ENCODE measurements around the gene PIGL. TPM values are rescaled to one million over a fixed set of nuclear protein-coding genes. Genes with fewer than 3 reads are reported as not detected.

The PIGL gene
- total and polyA plus RNA-seq, 2 donors (not counting 1 experiment from before 2014, with no cell fraction given) = 86.7 to 88.2 TPM

GRCh38 chr17:16190703-16191360 is 26.2 kb upstream of the PIGL start:
- DNase-seq (no peak), ATAC-seq (ENCODE audit: low read depth) (no peak)
- Histone ChIP-seq H3K27me3 (replicated peaks in 1 of 4; ENCODE audit: control extremely low read depth in 1 of 4, control insufficient read depth in 3 of 4, insufficient read depth in 4 of 4, low read length in 3 of 4) (no peaks in the 10 kb centered on the region), H3K4me2 (replicated peaks; ENCODE audit: low read depth, low read length, poor library complexity, severe bottlenecking) (no peak overlapping the region), H2AFZ (ENCODE audit: insufficient read depth, low read depth, low read length, poor library complexity, severe bottlenecking) (no peak overlapping the region), H3K79me2 (ENCODE audit: control insufficient read depth, insufficient read depth, low read length) (peaks cover 94% of the 10 kb centered on the region), H3K27ac (ENCODE audit: low read length in 2 of 2) (no peak overlapping the region), H3K9me3 (ENCODE audit: control extremely low read depth in 1 of 3, control insufficient read depth in 2 of 3, insufficient read depth in 1 of 3, low read length in 2 of 3) (no peaks in the 10 kb centered on the region), H3K9ac (ENCODE audit: low read length) (no peak overlapping the region), H3K4me1 (ENCODE audit: control insufficient read depth in 2 of 2, insufficient read depth in 2 of 2, low read length in 2 of 2) (peaks cover 0 to 7% of the 10 kb centered on the region in 2 donors), H3K4me3 (ENCODE audit: control extremely low read depth in 1 of 5, extremely low read depth in 1 of 5, insufficient read depth in 1 of 5, low read depth in 2 of 5, low read length in 4 of 5) (no peak overlapping the region), H4K20me1 (ENCODE audit: control insufficient read depth, insufficient read depth, low read length, poor library complexity, severe bottlenecking) (peaks cover 27% of the 10 kb centered on the region), H3K36me3 (replicated peaks in 1 of 2; ENCODE audit: control extremely low read depth in 1 of 2, control insufficient read depth in 1 of 2, extremely low read depth in 1 of 2, insufficient read depth in 2 of 2, low read length in 1 of 2) (peaks cover 10 to 37% of the 10 kb centered on the region in 2 experiments)
- H3K4me3 Mint-ChIP-seq = no peak overlapping the region
- no CpG with 5 or more reads among the region's 4 CpGs for WGBS (ENCODE audit: insufficient coverage)
- POLR2A ChIA-PET = no interaction called here
- CTCF ChIA-PET = interaction anchor here (1.1 kb wide), 1 partner anchor 8 kb away, joined by 3 read pairs; no protein-coding TSS in a partner anchor
- H3K27ac Mint-ChIP-seq = no peak overlapping the region
- H3K4me1 Mint-ChIP-seq = peaks cover 12% of the 10 kb centered on the region
- H3K27me3 Mint-ChIP-seq = no peaks in the 10 kb centered on the region
- intact Hi-C loops (cut with micrococcal nuclease) = no loop called here
- no peak for TF ChIP-seq CTCF (IDR thresholded peaks at IDR 0.05)
- H3K9me3 Mint-ChIP-seq (ENCODE audit: insufficient read depth) = no peaks in the 10 kb centered on the region

GRCh38 chr17:16191604-16192003 is 25.4 kb upstream of the PIGL start:
- WGBS (ENCODE audit: insufficient coverage) = 100% methylated on average over 2 of the region's 3 CpGs
- CTCF ChIA-PET = interaction anchor here (1.1 kb wide), 1 partner anchor 7 kb away, joined by 3 read pairs; no protein-coding TSS in a partner anchor

More at GRCh38 chr17:16191604-16192003, 25.4 kb upstream of the PIGL start:
- H3K4me1 Mint-ChIP-seq = peaks cover 12% of the 10 kb centered on the region
- Histone ChIP-seq H3K4me2 (replicated peaks; ENCODE audit: low read depth, low read length, poor library complexity, severe bottlenecking) (no peak overlapping the region), H3K36me3 (replicated peaks in 1 of 2; ENCODE audit: control extremely low read depth in 1 of 2, control insufficient read depth in 1 of 2, extremely low read depth in 1 of 2, insufficient read depth in 2 of 2, low read length in 1 of 2) (peaks cover 6 to 30% of the 10 kb centered on the region in 2 experiments), H3K4me1 (ENCODE audit: control insufficient read depth in 2 of 2, insufficient read depth in 2 of 2, low read length in 2 of 2) (peaks cover 0 to 7% of the 10 kb centered on the region in 2 donors), H3K79me2 (ENCODE audit: control insufficient read depth, insufficient read depth, low read length) (peaks cover 91% of the 10 kb centered on the region), H3K9ac (ENCODE audit: low read length) (no peak overlapping the region), H3K27me3 (replicated peaks in 1 of 4; ENCODE audit: control extremely low read depth in 1 of 4, control insufficient read depth in 3 of 4, insufficient read depth in 4 of 4, low read length in 3 of 4) (no peaks in the 10 kb centered on the region), H3K9me3 (ENCODE audit: control extremely low read depth in 1 of 3, control insufficient read depth in 2 of 3, insufficient read depth in 1 of 3, low read length in 2 of 3) (no peaks in the 10 kb centered on the region), H4K20me1 (ENCODE audit: control insufficient read depth, insufficient read depth, low read length, poor library complexity, severe bottlenecking) (peaks cover 24% of the 10 kb centered on the region), H3K27ac (ENCODE audit: low read length in 2 of 2) (no peak overlapping the region), H2AFZ (ENCODE audit: insufficient read depth, low read depth, low read length, poor library complexity, severe bottlenecking) (no peak overlapping the region), H3K4me3 (ENCODE audit: control extremely low read depth in 1 of 5, extremely low read depth in 1 of 5, insufficient read depth in 1 of 5, low read depth in 2 of 5, low read length in 4 of 5) (no peak overlapping the region)
- no peaks in the 10 kb centered on the region for H3K27me3 Mint-ChIP-seq
- DNase-seq (no peak), ATAC-seq (ENCODE audit: low read depth) (no peak)
- H3K4me3 Mint-ChIP-seq = no peak overlapping the region
- POLR2A ChIA-PET = no interaction called here
- H3K9me3 Mint-ChIP-seq (ENCODE audit: insufficient read depth) = no peaks in the 10 kb centered on the region
- no peak overlapping the region for H3K27ac Mint-ChIP-seq
- intact Hi-C loops (cut with micrococcal nuclease) = no loop called here
- TF ChIP-seq CTCF (IDR thresholded peaks at IDR 0.05) (no peak), EZH2 (IDR thresholded peaks at IDR 0.05; ENCODE audit: borderline replicate concordance, insufficient read depth, low read depth, low read length, poor library complexity, severe bottlenecking) (no peak)

All from B cell (primary cell).